ENCODE measurements around the gene ANKMY1. TPM values are rescaled to one million over a fixed set of nuclear protein-coding genes. Genes with fewer than 3 reads are reported as not detected.

The ANKMY1 gene
- total RNA-seq, 2 donors from 2014 or later, result 12.3 to 18.1 TPM

DNA sequence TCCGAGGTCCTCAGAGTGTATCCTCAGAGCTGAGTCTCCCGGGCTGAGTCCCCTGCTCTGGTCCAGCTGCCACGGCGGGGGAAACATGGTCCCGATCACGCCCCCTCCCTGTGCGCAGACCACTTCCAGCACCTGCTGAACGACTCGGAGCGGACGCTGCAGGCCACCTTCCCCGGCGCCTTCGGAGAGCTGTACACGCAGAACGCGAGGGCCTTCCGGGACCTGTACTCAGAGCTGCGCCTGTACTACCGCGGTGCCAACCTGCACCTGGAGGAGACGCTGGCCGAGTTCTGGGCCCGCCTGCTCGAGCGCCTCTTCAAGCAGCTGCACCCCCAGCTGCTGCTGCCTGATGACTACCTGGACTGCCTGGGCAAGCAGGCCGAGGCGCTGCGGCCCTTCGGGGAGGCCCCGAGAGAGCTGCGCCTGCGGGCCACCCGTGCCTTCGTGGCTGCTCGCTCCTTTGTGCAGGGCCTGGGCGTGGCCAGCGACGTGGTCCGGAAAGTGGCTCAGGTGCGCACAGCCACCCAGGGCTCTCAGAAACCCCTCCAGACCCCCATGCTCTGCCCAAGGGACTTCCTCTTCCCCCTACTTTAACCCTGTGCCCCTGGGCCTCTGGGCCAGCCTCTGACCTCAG, 95.6 kb downstream of the ANKMY1 start:
- H3K9me3 ChIP-seq, result no peaks in the 10 kb centered on the region
- H3K27ac ChIP-seq, result no peak overlapping the region
- no peak for DNase-seq
- intact Hi-C loops (cut with DNase I), result no loop called here
- no peaks in the 10 kb centered on the region for H3K4me1 ChIP-seq
- H3K9ac ChIP-seq (ENCODE audit: low read depth in 2 of 2, low read length in 2 of 2), result no peak overlapping the region
- TF ChIP-seq, protein P1, sequence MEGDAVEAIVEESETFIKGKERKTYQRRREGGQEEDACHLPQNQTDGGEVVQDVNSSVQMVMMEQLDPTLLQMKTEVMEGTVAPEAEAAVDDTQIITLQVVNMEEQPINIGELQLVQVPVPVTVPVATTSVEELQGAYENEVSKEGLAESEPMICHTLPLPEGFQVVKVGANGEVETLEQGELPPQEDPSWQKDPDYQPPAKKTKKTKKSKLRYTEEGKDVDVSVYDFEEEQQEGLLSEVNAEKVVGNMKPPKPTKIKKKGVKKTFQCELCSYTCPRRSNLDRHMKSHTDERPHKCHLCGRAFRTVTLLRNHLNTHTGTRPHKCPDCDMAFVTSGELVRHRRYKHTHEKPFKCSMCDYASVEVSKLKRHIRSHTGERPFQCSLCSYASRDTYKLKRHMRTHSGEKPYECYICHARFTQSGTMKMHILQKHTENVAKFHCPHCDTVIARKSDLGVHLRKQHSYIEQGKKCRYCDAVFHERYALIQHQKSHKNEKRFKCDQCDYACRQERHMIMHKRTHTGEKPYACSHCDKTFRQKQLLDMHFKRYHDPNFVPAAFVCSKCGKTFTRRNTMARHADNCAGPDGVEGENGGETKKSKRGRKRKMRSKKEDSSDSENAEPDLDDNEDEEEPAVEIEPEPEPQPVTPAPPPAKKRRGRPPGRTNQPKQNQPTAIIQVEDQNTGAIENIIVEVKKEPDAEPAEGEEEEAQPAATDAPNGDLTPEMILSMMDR (IDR thresholded peaks at IDR 0.05), result no peak
- H3K27me3 ChIP-seq, result no peaks in the 10 kb centered on the region
- H3K4me3 ChIP-seq, result no peak overlapping the region
- H3K36me3 ChIP-seq, result no peaks in the 10 kb centered on the region

DNA sequence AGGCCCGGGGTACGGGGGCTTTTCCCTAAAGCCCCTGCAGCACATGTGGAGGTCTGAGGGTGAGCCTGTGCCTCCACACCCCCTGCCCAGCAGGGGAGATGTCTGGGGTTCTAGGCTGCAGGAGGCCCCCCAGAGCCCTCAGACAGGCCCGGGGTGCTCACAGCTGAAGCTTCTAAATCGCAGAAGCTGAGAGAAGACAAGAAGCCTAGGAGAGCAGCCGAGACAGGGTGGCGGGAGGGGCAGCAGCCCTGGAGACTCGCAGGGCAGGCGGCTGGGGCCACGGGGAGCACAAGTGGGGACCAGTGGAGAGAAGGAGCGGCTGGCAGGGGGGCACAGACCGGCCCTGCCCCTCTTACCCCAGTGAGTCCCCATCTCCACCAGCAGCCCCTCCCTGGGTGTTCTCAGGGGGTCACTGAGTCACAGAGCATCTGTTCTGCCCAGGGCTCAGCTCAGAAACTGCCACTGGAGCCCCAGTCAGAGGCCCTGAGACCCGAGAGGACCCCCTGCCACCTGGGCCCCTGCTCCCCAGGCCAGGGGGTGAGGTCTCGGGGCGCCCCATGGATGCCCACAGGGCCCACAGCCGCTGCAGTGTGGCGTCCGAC, 96.2 kb downstream of the ANKMY1 start:
- Histone ChIP-seq H3K9ac (ENCODE audit: low read depth in 2 of 2, low read length in 2 of 2) (no peak overlapping the region), H3K27me3 (peaks cover 2% of the 10 kb centered on the region), H3K4me1 (no peaks in the 10 kb centered on the region), H3K9me3 (no peaks in the 10 kb centered on the region), H3K36me3 (no peaks in the 10 kb centered on the region), H3K27ac (no peak overlapping the region), H3K4me3 (no peak overlapping the region)
- DNase-seq, result no peak
- TF ChIP-seq, protein P1 (IDR thresholded peaks at IDR 0.05), result no peak
- intact Hi-C loops (cut with DNase I), result no loop called here

DNA sequence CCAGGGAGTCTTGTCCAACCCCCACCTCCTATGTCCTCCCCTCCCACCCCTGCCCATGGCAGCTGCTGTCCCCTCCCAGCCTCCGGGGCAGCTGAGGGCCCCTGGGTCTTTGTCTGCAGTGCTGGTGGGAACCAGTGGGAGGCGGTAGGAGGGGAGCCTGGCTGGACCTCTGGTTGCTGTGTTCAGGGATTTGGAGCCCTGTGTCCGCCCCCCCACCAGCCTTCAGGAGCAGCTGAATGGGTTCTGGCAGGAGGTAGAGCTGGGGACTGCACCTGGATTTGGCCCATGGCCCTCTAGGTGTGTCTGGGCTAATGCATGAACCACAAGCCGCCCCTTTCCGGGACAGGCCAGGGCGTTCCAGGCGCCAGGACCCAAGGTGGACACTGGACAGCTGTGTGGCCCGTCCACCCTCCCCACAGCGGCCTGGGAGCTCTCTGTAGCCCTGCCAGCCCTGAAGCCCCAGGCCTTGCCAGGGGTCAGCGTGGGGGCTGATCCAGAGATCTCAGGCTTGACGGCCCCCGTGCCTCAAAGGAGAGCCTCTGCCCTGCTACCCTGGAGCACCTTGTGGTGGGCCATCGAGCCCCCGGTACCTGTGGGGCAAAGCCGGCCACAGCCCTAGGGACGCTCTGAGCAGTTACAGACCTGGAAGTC, 96.9 kb downstream of the ANKMY1 start:
- H3K36me3 ChIP-seq, result no peaks in the 10 kb centered on the region
- no peak for DNase-seq

DNA sequence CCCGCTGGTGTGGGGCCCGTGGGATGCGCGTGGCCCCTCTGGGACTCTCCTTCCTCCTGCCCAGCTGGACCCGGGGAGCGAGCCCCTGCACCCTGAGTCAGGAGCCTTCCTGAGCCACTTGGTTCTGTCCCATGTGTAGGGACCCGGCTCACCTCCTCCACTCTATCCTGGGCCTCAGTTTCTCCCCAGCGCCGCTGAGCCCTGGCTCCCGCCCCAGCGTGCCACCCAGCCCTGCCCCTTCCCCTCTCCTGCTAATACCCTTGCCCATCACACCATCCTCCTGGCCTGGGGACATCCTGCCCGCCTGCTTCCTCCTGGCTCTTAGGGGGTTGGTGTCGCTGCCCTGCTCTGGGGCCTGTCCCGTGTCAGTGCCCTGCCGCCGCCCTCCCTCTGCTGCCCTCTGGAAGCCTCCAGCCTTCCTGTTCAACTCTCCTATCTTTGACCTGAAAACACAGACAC, 97.5 kb downstream of the ANKMY1 start:
- Histone ChIP-seq H3K9ac (ENCODE audit: low read depth in 2 of 2, low read length in 2 of 2) (no peak overlapping the region), H3K4me1 (peaks cover 4% of the 10 kb centered on the region), H3K9me3 (no peaks in the 10 kb centered on the region), H3K4me3 (no peak overlapping the region), H3K27me3 (peaks cover 13% of the 10 kb centered on the region), H3K27ac (no peak overlapping the region), H3K36me3 (no peaks in the 10 kb centered on the region)
- intact Hi-C loops (cut with DNase I), result no loop called here
- DNase-seq, result no peak
- TF ChIP-seq, protein P1 (IDR thresholded peaks at IDR 0.05), result no peak

More for the DNA sequence above, 96.9 kb downstream of the ANKMY1 start:
- Histone ChIP-seq H3K27ac (no peak overlapping the region), H3K4me1 (peaks cover under 1% of the 10 kb centered on the region), H3K9ac (ENCODE audit: low read depth in 2 of 2, low read length in 2 of 2) (no peak overlapping the region), H3K9me3 (no peaks in the 10 kb centered on the region), H3K4me3 (no peak overlapping the region), H3K27me3 (peaks cover 8% of the 10 kb centered on the region)
- intact Hi-C loops (cut with DNase I), result no loop called here
- TF ChIP-seq, protein P1 (IDR thresholded peaks at IDR 0.05), result no peak

DNA sequence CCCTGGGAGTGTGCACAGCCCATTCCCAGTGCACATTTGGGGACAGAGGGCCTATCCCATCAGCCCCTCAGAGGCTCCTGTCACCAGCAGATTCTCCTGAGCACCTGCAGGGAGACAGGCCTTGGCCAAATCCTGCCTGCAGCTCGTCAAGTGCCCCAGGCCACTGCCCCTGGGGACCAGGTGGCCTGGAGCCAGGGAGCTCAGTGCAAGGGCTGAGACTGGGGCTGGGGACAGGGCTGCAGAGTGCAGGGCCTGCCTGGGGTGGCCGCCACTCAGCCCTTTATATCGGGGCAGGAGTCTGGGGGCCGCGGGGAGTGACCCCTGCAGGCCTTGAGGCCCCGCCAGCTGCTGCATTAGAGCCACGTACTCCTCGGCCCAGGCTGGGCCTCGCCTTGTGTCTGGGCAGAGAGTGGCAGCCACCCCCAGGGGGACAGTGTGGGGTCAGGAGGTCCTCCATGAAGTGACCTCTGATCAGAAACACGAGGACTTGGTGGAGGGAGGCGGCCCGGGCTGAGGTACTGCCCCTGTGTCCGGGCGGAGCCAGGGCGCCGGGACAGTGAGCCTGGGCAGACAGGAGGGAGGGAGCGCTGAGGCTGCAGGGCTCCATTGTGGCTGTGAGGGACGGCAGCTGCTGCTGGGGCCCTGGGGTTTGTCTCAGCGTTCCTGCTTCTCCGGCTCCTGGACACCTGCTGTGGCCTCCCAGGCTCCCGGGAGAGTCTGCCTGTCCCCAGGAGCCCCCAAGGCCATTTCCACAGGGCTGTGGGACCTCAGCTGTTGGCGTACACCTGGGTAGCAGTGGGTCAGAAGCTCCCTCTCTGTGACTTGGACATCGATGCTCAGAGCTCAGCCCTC, 98.2 kb downstream of the ANKMY1 start:
- no peak for DNase-seq
- Histone ChIP-seq H3K36me3 (no peaks in the 10 kb centered on the region), H3K4me3 (no peak overlapping the region), H3K9ac (ENCODE audit: low read depth in 2 of 2, low read length in 2 of 2) (no peak overlapping the region), H3K27ac (no peak overlapping the region), H3K9me3 (no peaks in the 10 kb centered on the region), H3K27me3 (peaks cover 20% of the 10 kb centered on the region), H3K4me1 (peaks cover 4% of the 10 kb centered on the region)
- intact Hi-C loops (cut with DNase I), result no loop called here
- TF ChIP-seq, protein P1 (IDR thresholded peaks at IDR 0.05), result no peak

All from colonic mucosa (tissue), 4 donors.